ENCODE data around the gene WWOX.

GRCh38 chr16:79076047-79076767, 976.8 kb downstream of the WWOX start:
- TF ChIP-seq POLR2AphosphoS5 (IDR thresholded peaks at IDR 0.05; ENCODE audit: low read depth, low read length) (no peak), POLR2A (IDR thresholded peaks at IDR 0.05; ENCODE audit: low read depth, low read length) (no peak), TAF1 (IDR thresholded peaks at IDR 0.05; ENCODE audit: low read depth, low read length) (no peak), SPI1 (IDR thresholded peaks at IDR 0.05; ENCODE audit: low read depth, low read length) (no peak), PAX5 (IDR thresholded peaks at IDR 0.05; ENCODE audit: insufficient read depth, low read length, severe bottlenecking) (no peak)

Data from GM12891 (cell line).